HAP-1 (cell line): ENCODE results near the gene MAX.

Source experiments
- DNase-seq, 2 experiments: peaks; one replicate each; pipeline ENCODE4 v3.0.0-alpha.2; 2016 to 2020; ENCODE audit warnings: low spot score in 2 of 2
- H3K27me3 ChIP-seq: fragments of 250-450 bp; sonication (Bioruptor Pico); 2 replicates; pipeline ENCODE4 v1.5.1; 2020; ENCODE audit warnings: low read depth, mild to moderate bottlenecking, moderate library complexity
- H3K36me3 ChIP-seq: fragments of 250-450 bp; sonication (Bioruptor Pico); replicated peaks from 2 replicates; pipeline ENCODE4 v1.5.1; 2020; ENCODE audit warnings: mild to moderate bottlenecking
- H3K4me1 ChIP-seq: fragments of 250-450 bp; sonication (Bioruptor Pico); 2 replicates; pipeline ENCODE4 v1.5.1; 2020; ENCODE audit warnings: mild to moderate bottlenecking
- H3K4me3 ChIP-seq: fragments of 250-450 bp; sonication (Bioruptor Pico); 2 replicates; pipeline ENCODE4 v1.5.1; 2020; ENCODE audit warnings: mild to moderate bottlenecking, moderate library complexity
- H3K9me3 ChIP-seq: fragments of 250-450 bp; sonication (Bioruptor Pico); 2 replicates; pipeline ENCODE4 v1.5.1; 2020; ENCODE audit warnings: mild to moderate bottlenecking, moderate library complexity
- in situ Hi-C: fragments of 300-500 bp; cut with MboI; formaldehyde crosslinking; loops from 3 replicates; pipeline ENCODE4 v1.14.3; 2020; ENCODE audit warnings: low sequenced_read_pairs, inconsistent platforms, mixed read lengths

MAX gene

DNA sequence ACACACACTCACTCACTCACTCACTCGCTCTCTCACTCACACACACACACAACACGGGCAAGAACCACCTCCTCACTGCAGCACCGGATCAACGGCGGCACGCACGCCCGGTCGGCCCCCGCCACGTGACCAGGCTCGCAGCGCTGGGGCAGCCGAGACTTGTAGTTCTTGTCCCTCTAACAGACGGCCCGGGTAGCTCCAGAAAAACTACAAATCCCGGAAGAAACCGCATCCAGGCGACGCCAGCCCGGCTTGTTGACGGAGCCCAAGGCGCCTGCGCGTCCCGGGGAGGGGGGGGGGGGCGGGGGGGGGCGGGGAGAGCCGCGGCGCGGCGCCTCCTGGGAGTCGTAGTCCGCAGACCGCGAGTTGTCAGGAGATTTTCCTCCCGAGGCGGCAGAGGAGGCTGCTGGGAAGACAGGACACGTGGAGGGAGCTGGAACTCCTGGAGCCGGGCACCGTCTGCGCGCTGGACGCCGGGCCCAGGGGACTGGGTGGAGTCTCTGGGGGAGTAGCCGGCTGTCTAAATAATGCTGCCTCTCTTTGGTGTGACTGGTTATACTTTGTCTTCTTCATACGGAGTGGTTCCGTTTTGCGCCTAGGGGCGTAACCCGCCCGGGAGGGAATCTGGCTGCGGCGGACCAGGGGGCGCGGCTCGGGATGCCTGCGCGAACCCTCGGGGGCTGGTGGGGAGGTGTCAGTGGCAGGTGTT, at the start of gene MAX:
TSS of gene MAX (minus strand) at position 77 of the 709 bp plus-strand sequence. CDS start 178 bp downstream, outside the sequence.
- Histone ChIP-seq H3K9me3 (no peaks in the 10 kb centered on the region), H3K4me3 (peak within 1 kb of the TSS; percentile 87), H3K36me3 (peaks cover 13% of the 10 kb centered on the region), H3K4me1 (peaks cover 7% of the 10 kb centered on the region), H3K27me3 (no peaks in the 10 kb centered on the region)
- peak; percentile 97 to 98 for DNase-seq
- in situ Hi-C loops: no loop called here

DNA sequence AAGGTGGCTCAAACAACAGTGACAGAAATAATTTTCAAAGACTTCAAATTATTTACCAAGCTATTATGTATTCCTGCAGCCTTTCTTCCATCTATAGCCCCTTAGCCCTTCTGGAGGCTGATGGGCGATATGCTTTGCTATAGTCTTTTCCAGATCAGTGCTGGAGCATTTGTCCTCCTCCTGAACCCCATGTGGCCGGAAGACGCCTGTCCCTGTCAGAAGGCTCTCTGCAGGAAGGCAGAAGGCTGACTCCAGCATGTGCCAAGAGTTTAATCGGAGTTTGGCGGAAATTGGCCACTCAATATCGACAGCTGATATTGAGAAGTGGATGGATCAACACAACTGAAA, 49.3 kb upstream of the MAX start:
- H3K4me1 ChIP-seq: no peaks in the 10 kb centered on the region
- no peaks in the 10 kb centered on the region for H3K36me3 ChIP-seq
- no peak overlapping the region for H3K4me3 ChIP-seq
- no peak for DNase-seq
- in situ Hi-C loops: loop anchor here (25.0 kb wide), 1 partner anchor 811 kb away; no protein-coding TSS in a partner anchor
- no peaks in the 10 kb centered on the region for H3K27me3 ChIP-seq
- H3K9me3 ChIP-seq: no peaks in the 10 kb centered on the region

- in situ Hi-C loops: loop anchor here (25.0 kb wide), 1 partner anchor 811 kb away; no protein-coding TSS in a partner anchor
- H3K9me3 ChIP-seq: no peaks in the 10 kb centered on the region
- no peak for DNase-seq
- H3K27me3 ChIP-seq: no peaks in the 10 kb centered on the region
- H3K36me3 ChIP-seq: no peaks in the 10 kb centered on the region
- no peak overlapping the region for H3K4me3 ChIP-seq
- no peaks in the 10 kb centered on the region for H3K4me1 ChIP-seq
Measured at GRCh38 chr14:65150898-65151608, 48.7 kb upstream of the MAX start.

- DNase-seq: no peak
- Histone ChIP-seq H3K9me3 (no peaks in the 10 kb centered on the region), H3K36me3 (no peaks in the 10 kb centered on the region)
Measured at GRCh38 chr14:65149116-65149515, 46.8 kb upstream of the MAX start.

GRCh38 chr14:65144170-65144569, 41.9 kb upstream of the MAX start:
- in situ Hi-C loops: no loop called here
- DNase-seq: no peak
- H3K4me1 ChIP-seq: peaks cover 14% of the 10 kb centered on the region

More at GRCh38 chr14:65149116-65149515, 46.8 kb upstream of the MAX start:
- H3K4me3 ChIP-seq: no peak overlapping the region
- in situ Hi-C loops: no loop called here
- H3K27me3 ChIP-seq: no peaks in the 10 kb centered on the region
- no peaks in the 10 kb centered on the region for H3K4me1 ChIP-seq

GRCh38 chr14:65142914-65143625, 40.8 kb upstream of the MAX start:
- no peak for DNase-seq
- no peak overlapping the region for H3K4me3 ChIP-seq
- no peaks in the 10 kb centered on the region for H3K9me3 ChIP-seq
- H3K27me3 ChIP-seq: peaks cover 5% of the 10 kb centered on the region; the same call in 1 of the 2 replicates
- in situ Hi-C loops: no loop called here
- no peaks in the 10 kb centered on the region for H3K36me3 ChIP-seq
- peaks cover 14% of the 10 kb centered on the region for H3K4me1 ChIP-seq

More at GRCh38 chr14:65144170-65144569, 41.9 kb upstream of the MAX start:
- Histone ChIP-seq H3K9me3 (no peaks in the 10 kb centered on the region), H3K36me3 (no peaks in the 10 kb centered on the region), H3K27me3 (peaks cover 5% of the 10 kb centered on the region; the same call in 1 of the 2 replicates), H3K4me3 (no peak overlapping the region)

DNA sequence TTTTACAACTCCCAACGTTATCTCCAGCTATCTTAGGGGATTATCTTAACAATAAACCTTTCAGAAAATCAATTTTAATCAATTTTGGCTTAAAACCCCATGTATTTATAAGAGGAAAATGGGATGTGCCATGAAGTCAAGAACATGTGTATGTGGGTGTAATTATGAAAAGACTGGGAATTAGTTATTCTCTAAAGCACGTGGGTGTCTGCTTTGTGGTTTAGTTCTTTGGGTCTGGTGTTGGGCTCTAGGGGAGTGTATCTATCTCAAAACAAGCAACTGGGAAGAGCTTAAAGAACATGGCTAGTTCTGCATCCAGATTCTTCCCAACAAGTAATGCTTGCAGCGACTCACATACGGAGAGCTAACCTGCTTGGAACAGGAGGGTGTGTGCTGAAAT, 40.1 kb upstream of the MAX start:
- peak in 1 of 2 experiments; percentile 66 for DNase-seq
- H3K36me3 ChIP-seq: no peaks in the 10 kb centered on the region
- peaks cover 5% of the 10 kb centered on the region; the same call in 1 of the 2 replicates for H3K27me3 ChIP-seq
- in situ Hi-C loops: no loop called here
- H3K9me3 ChIP-seq: no peaks in the 10 kb centered on the region
- H3K4me1 ChIP-seq: peaks cover 14% of the 10 kb centered on the region
- H3K4me3 ChIP-seq: no peak overlapping the region

DNA sequence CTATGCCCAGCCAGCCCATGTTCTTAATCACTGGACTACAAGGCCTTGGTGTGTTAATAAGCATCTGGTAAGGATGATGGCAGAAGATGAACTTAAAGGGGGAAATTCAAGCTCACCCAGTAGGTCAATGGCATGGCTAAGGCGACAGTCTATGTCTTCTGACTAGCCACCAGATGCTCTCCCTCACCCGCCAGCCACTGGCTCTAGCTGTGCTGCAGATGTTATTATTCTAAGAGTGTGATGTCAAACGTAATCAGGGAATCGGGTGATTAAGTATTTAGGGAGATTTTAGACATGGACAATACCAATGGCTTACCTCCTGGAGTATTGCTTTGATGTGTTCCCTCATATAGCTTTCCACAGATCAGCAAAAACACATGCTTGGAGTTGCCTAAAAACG, 39.2 kb upstream of the MAX start:
- Histone ChIP-seq H3K36me3 (no peaks in the 10 kb centered on the region), H3K27me3 (peaks cover 5% of the 10 kb centered on the region; the same call in 1 of the 2 replicates), H3K4me1 (peaks cover 14% of the 10 kb centered on the region), H3K9me3 (no peaks in the 10 kb centered on the region), H3K4me3 (no peak overlapping the region)
- in situ Hi-C loops: no loop called here
- no peak for DNase-seq

DNA sequence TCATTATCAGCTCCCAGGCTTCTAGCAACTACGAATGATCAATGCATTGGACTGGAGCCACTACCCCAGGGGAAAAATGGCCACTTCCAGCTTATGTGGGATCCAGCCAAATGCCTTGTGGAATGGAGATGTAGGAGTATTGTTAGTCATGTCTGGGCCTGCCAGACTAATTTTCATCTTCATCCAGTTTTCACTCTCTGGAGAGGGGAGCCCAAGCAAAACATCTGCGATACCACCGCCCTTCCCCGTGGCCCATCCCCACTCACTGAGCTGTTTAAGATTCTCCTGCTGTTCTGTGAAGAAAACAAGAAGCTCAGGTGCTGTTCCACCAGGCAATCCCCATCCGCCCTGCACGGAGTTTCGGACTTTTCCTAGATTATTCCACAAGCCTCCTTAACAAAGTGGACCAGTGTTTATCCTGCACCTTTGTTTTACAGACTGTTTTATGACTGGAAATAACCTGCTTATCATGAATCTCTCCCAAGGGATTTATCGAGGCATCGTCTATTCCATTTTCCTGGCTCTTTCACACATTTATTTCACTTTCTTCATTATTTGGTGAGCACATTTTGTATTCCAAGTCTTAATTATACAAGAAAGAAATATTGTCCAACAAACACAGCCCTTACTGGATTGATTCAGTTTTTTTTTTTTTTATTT, 35.5 kb upstream of the MAX start:
- in situ Hi-C loops: no loop called here
- Histone ChIP-seq H3K9me3 (no peaks in the 10 kb centered on the region), H3K4me1 (peaks cover 9% of the 10 kb centered on the region), H3K4me3 (no peak overlapping the region), H3K27me3 (no peaks in the 10 kb centered on the region), H3K36me3 (no peaks in the 10 kb centered on the region)
- no peak for DNase-seq

DNA sequence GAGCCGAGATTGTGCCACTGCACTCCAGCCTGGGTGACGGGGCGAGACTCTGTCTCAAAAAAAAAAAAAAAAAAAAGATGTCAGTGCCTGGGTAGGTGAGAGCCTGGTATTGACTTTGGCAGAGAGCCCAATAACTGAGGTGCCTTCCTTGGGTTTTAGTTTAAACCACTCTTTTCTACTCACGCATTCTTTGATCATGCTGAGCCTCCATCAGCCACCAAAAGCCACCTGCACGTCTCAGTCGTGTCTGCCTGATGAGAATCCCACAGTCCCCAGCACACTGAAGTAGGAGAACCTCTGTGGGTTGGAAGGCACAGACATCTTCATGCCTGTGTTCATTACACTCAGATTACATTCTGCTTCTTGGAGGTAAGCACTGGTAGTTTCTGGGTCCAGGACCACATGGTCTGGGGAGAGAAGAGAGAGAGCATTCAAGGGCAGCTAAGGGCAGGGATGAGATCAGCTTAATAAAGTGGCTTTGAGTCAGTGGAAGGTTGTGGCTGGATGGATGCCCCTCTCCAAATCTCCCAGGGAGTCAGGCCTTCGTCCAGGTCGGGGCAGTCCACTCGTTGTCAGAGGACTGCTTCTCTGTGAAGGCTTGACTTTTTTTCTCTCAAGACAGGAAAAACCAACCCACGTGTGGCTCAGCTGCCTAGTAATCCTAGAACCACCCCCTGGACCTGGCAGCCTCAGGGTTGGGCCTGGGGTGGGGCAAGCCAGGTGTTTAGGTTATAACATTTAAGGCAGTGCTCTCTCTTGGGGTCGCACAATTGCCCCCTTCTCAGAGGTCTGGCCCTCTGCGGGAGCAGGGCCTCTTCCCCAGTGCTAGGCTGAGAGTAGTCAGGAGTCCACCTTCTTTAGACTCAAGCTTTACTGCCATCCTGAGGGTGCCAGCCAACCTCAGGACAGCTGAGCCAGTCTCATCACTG, 32.6 kb upstream of the MAX start:
- DNase-seq: no peak
- Histone ChIP-seq H3K4me3 (no peak overlapping the region), H3K36me3 (no peaks in the 10 kb centered on the region), H3K27me3 (no peaks in the 10 kb centered on the region), H3K4me1 (no peaks in the 10 kb centered on the region), H3K9me3 (no peaks in the 10 kb centered on the region)
- in situ Hi-C loops: no loop called here

GRCh38 chr14:65132855-65133254, 30.5 kb upstream of the MAX start:
- no peak for DNase-seq
- no peaks in the 10 kb centered on the region for H3K27me3 ChIP-seq
- H3K36me3 ChIP-seq: no peaks in the 10 kb centered on the region
- no peaks in the 10 kb centered on the region for H3K4me1 ChIP-seq
- in situ Hi-C loops: no loop called here
- H3K9me3 ChIP-seq: no peaks in the 10 kb centered on the region
- H3K4me3 ChIP-seq: no peak overlapping the region

GRCh38 chr14:65131301-65131701, 29.0 kb upstream of the MAX start:
- Histone ChIP-seq H3K4me1 (no peaks in the 10 kb centered on the region), H3K36me3 (no peaks in the 10 kb centered on the region), H3K9me3 (no peaks in the 10 kb centered on the region), H3K27me3 (no peaks in the 10 kb centered on the region), H3K4me3 (no peak overlapping the region)
- DNase-seq: no peak
- in situ Hi-C loops: no loop called here

- H3K4me1 ChIP-seq: no peaks in the 10 kb centered on the region
- no peak for DNase-seq
- H3K36me3 ChIP-seq: no peaks in the 10 kb centered on the region
- no peaks in the 10 kb centered on the region for H3K27me3 ChIP-seq
- in situ Hi-C loops: no loop called here
- no peaks in the 10 kb centered on the region; the same call in 1 of the 2 replicates for H3K9me3 ChIP-seq
- H3K4me3 ChIP-seq: no peak overlapping the region
Measured at GRCh38 chr14:65128096-65128495, 25.8 kb upstream of the MAX start.
